HL-60 (cell line): ENCODE results near the gene ZNF318.

Experiments used
- CTCF ChIP-seq: IDR thresholded peaks from one replicate; pipeline ENCODE4 v1.5.1; 2011; ENCODE audit warnings: low read length, control low read depth, inconsistent platforms; ENCODE audit not compliant: insufficient read depth
- GABPA ChIP-seq: IDR thresholded peaks from 2 replicates; pipeline ENCODE4 v1.6.1; 2012; ENCODE audit warnings: low read depth
- POLR2AphosphoS5 ChIP-seq: IDR thresholded peaks from 2 replicates; pipeline ENCODE4 v1.6.1; 2012; ENCODE audit warnings: low read depth
- REST ChIP-seq: IDR thresholded peaks from 2 replicates; pipeline ENCODE4 v1.6.1; 2012; ENCODE audit warnings: low read depth; ENCODE audit not compliant: insufficient replicate concordance

- no peak for TF ChIP-seq REST
- TF ChIP-seq CTCF = no peak
- TF ChIP-seq POLR2AphosphoS5 = no peak
- no peak for TF ChIP-seq GABPA
Measured at GRCh38 chr6:43408259-43408658, 38.8 kb upstream of the ZNF318 start.
